ENCODE results near the gene KRT71.

Gene KRT71

DNA sequence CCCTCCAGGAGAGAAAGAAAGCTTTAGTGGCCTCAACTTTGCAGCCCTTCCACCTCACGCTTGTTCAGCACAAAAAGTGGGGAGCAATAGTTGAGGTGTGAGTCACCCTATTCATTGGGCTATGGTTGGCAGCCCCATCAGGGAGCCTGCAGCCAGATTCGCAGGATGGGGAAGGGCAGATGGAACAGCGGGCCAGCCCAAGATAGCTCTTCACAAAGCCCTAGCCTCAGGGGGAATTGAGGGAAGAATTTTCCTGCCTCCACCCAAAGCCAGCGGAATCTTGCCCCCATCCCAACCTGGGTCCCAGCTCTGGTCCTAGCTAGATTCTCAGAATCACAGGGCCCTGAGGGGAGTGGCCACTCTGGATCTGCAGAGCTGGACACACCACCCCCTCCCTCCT is 29.1 kb downstream of the KRT71 start:
- TF ChIP-seq, protein P1, sequence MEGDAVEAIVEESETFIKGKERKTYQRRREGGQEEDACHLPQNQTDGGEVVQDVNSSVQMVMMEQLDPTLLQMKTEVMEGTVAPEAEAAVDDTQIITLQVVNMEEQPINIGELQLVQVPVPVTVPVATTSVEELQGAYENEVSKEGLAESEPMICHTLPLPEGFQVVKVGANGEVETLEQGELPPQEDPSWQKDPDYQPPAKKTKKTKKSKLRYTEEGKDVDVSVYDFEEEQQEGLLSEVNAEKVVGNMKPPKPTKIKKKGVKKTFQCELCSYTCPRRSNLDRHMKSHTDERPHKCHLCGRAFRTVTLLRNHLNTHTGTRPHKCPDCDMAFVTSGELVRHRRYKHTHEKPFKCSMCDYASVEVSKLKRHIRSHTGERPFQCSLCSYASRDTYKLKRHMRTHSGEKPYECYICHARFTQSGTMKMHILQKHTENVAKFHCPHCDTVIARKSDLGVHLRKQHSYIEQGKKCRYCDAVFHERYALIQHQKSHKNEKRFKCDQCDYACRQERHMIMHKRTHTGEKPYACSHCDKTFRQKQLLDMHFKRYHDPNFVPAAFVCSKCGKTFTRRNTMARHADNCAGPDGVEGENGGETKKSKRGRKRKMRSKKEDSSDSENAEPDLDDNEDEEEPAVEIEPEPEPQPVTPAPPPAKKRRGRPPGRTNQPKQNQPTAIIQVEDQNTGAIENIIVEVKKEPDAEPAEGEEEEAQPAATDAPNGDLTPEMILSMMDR (IDR thresholded peaks at IDR 0.05): no peak

DNA sequence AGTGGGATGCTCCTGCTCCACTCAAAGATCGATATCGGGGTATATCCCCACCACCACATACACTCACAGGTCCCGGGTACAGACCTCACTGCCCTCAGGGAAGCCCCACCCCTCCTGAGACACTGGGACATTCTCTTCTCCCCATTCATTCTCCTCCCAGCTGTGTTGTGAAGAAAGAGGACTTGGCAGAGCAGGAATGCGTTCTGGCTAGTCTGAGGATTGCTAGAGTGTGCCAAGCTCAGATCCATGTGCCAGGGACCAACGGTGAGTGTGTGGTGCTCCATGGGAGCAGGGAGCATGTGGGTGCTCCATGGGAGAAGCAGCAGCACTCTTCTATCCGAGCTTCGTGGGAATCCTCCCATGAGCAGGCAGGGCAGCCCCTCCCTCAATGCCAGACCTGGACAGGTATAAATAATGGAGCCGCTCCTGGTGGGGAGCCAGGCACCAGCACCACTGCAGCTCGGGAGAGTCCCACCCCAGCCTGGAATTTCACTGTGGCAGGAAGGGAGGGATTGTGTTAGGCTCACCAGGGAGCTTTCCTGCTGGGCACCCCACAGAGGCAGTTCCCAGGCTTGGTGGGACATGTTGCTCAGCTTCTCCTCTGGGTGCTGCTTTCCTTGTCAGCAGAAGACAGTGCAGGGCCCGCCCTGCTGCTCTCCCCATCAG is 30.5 kb downstream of the KRT71 start:
- TF ChIP-seq, protein P1 (IDR thresholded peaks at IDR 0.05): no peak

DNA sequence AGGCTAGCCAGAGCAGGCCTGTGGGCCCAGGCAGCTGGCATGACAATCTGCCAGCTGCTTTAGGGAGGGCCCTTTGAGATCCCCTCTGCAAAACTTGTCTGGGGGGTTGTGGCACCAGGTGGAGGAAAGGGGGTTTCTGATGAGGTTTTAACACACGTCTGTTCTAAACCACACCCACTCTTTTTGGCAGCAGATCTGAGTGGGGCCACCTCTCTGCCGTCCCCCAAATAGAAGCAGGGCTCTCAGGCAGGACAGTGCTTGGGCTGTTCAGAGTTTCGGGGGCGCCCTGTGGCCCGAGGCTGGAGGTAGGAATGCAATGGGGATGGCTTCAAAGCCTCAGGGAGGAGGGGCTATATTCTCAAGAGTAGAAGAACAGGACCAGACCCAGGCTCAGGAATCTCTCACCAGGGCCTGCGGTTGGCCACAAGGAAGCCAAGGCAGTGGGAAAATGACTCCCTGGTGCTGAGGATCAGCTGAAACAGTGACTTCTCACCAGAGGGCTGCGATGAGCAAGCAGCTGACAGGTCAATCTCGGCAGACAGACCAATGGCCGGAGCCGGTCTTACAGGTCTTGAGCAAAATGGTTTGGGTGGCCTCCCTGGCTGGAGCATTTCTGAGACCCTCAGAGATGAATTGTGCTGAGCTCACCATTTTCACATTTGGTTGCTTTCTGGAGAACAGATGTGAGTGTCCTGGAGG is 31.2 kb downstream of the KRT71 start:
- TF ChIP-seq, protein P1 (IDR thresholded peaks at IDR 0.05): no peak

DNA sequence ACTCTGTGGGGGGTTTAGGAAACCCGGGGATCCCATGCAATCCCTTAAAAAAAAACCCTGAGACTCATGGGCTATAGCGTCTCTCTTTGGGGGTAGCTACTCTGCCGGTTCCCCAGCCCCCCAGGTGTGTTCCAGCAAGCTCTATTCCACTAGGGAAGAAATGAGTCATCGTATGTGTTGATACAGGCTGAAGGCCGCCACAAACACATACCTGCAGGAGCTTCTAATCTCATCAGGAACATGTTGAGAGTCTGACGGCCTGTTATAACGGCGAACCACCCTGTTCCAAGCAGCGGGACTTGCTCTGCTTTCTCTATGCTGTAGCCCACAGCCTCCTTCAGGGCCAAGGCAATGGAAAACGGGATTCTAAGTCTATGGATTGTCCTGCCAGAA is 31.8 kb downstream of the KRT71 start:
- TF ChIP-seq, protein P1 (IDR thresholded peaks at IDR 0.05): no peak

DNA sequence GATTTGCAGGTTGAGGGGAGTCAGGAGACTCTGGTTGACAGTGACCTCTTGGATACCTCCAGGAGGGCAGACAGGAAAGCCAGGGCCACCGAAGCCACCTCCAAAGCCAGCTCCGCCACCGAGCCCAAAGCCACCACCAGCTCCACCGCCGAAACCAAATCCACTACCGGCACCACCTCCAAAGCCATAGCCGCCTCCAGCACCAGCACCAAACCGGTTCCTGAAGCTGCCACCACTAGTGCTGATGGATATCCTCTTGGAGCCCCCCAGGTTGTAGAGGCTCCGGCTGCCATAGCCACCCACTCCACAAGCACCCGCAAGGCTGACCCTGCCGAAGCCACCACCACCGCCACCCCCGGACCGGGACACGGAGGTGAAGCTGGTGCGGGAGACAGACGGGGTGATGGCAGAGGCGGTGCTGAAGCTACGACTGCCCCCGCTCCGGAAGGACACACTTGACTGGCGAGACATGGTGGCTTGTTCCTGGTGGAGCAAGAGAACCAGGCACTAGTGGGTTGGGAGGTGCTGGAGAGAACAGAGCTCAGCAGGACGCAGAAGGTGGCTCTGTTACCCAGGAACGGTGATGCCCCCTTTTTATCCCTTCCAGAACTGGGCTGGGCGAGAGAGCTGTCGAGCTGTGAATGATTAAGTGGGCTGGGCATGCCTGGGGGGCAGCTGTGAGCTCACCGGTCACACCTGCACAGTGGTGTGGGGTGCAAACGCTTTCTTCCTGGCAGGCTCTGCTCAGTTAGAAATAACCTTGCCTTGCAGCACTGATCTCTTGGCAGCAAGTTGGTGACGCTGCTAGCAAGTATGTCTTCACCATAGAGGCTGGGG is 32.9 kb downstream of the KRT71 start, which contains the start of gene KRT5:
Gene KRT5, minus strand, starts transcription at position 569 of the 837 bp plus-strand sequence. Its CDS starts 98 bp downstream, at position 471.
- TF ChIP-seq, protein P1 (IDR thresholded peaks at IDR 0.05): no peak

DNA sequence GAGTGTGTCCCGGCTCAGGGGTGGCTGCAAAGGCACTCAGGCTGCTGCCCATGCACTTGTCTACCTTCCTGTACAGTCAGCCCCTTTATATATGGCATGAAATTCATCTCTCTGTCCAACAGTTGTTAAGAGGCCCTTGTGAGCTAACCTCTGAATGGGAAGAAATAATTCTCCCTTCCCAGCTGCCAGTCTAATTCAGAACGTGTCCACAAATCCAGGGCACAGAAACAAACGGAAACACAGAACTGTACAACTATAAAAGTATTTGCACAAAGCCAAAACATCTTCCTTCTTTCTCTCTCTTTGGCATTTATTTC is 33.6 kb downstream of the KRT71 start:
- TF ChIP-seq, protein P1 (IDR thresholded peaks at IDR 0.05): no peak

DNA sequence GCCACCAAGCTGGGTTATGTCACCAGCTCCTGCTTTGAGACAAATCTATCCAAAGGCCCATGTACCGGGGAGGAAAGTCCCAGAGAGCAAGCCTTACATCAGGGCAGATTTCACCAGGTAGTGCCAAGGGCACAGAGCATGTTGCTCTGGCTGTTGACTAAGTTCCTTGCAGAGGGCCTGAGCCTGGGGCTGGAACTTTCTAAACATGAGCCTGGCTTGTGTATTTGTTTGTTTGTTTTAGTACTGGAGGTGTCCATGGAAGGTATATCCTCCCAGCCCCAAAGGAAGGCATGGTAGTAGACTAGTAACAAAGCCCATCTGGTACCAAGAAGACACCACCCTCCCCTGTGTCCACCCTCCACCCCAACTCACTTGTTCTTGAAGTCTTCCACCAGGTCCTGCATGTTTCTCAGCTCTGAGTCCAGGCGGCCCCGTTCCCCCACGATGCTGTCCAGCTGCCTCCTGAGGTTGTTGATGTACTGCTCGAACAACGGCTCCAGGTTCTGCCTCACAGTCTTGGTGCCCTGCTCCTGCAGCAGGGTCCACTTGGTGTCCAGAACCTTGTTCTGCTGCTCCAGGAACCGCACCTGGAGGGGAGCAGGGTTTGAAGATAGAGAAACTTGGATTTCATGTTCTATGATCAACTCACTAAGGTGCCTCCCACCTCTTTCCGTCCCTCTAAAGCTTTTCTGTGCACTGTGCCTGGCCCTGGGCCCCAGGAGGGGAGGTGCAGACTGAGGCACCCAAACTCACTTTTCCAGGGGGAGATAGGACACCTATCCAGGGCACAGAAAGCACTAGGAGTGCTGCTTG is 34.2 kb downstream of the KRT71 start:
- TF ChIP-seq, protein P1 (IDR thresholded peaks at IDR 0.05): no peak
